Measurements from ENCODE around the gene SH3GLB2.

SH3GLB2 gene

GRCh38 chr9:129014608-129015007 is 13.5 kb downstream of the SH3GLB2 start:
- TF ChIP-seq CTCF (conservative IDR thresholded peaks at IDR 0.05; ENCODE audit: low read length): no peak
- no peak overlapping the region for H3K4me3 ChIP-seq (ENCODE audit: low read length)
- DNase-seq (ENCODE audit: low read depth): no peak

- H3K4me3 ChIP-seq (ENCODE audit: low read length): no peak overlapping the region
- no peak for DNase-seq (ENCODE audit: low read depth)
- no peak for TF ChIP-seq CTCF (conservative IDR thresholded peaks at IDR 0.05; ENCODE audit: low read length)
Observed at GRCh38 chr9:129014124-129014523, 14.0 kb downstream of the SH3GLB2 start.

GRCh38 chr9:129013674-129014073 is 14.5 kb downstream of the SH3GLB2 start:
- no peak for DNase-seq (ENCODE audit: low read depth)
- TF ChIP-seq CTCF (conservative IDR thresholded peaks at IDR 0.05; ENCODE audit: low read length): no peak
- no peak overlapping the region for H3K4me3 ChIP-seq (ENCODE audit: low read length)

- H3K4me3 ChIP-seq (ENCODE audit: low read length): no peak overlapping the region
- DNase-seq (ENCODE audit: low read depth): no peak
- TF ChIP-seq CTCF (conservative IDR thresholded peaks at IDR 0.05; ENCODE audit: low read length): no peak
Observed at GRCh38 chr9:129012893-129013448, 15.2 kb downstream of the SH3GLB2 start.

- DNase-seq (ENCODE audit: low read depth): no peak
- no peak overlapping the region for H3K4me3 ChIP-seq (ENCODE audit: low read length)
- TF ChIP-seq CTCF (conservative IDR thresholded peaks at IDR 0.05; ENCODE audit: low read length): no peak
Observed at GRCh38 chr9:129012343-129012742, 15.8 kb downstream of the SH3GLB2 start.

GRCh38 chr9:129011761-129012181 is 16.4 kb downstream of the SH3GLB2 start:
- no peak overlapping the region for H3K4me3 ChIP-seq (ENCODE audit: low read length)
- DNase-seq (ENCODE audit: low read depth): no peak
- no peak for TF ChIP-seq CTCF (conservative IDR thresholded peaks at IDR 0.05; ENCODE audit: low read length)

- no peak for DNase-seq (ENCODE audit: low read depth)
- H3K4me3 ChIP-seq (ENCODE audit: low read length): no peak overlapping the region
- no peak for TF ChIP-seq CTCF (conservative IDR thresholded peaks at IDR 0.05; ENCODE audit: low read length)
Observed at GRCh38 chr9:129011170-129011569, 17.0 kb downstream of the SH3GLB2 start.

Measured in AG10803 (cell line).